ENCODE data around the gene CERT1.

Gene CERT1

GRCh38 chr5:75438722-75439121 lies 72.7 kb downstream of the CERT1 start:
- H3K4me3 ChIP-seq (replicated peaks in 1 of 2; ENCODE audit: low read depth in 2 of 2, low read length in 2 of 2), result no peak overlapping the region
- no peak for DNase-seq (ENCODE audit: low read depth in 2 of 2)
- no peak for TF ChIP-seq CTCF (IDR thresholded peaks at IDR 0.05; ENCODE audit: low read depth, low read length)

- no peak for DNase-seq (ENCODE audit: low read depth in 2 of 2)
- H3K4me3 ChIP-seq (replicated peaks in 1 of 2; ENCODE audit: low read depth in 2 of 2, low read length in 2 of 2), result no peak overlapping the region
- TF ChIP-seq CTCF (IDR thresholded peaks at IDR 0.05; ENCODE audit: low read depth, low read length), result no peak
These were observed 76.3 kb downstream of the CERT1 start for GRCh38 chr5:75435096-75435495.

- DNase-seq (ENCODE audit: low read depth in 2 of 2), result peak in 1 of 2 donors; percentile 23
- TF ChIP-seq CTCF (IDR thresholded peaks at IDR 0.05; ENCODE audit: low read depth, low read length), result no peak
- H3K4me3 ChIP-seq (replicated peaks in 1 of 2; ENCODE audit: low read depth in 2 of 2, low read length in 2 of 2), result no peak overlapping the region
These were observed 77.5 kb downstream of the CERT1 start for GRCh38 chr5:75433814-75434506.

GRCh38 chr5:75414241-75414640 lies 97.2 kb downstream of the CERT1 start:
- no peak for DNase-seq (ENCODE audit: low read depth in 2 of 2)
- no peak for TF ChIP-seq CTCF (IDR thresholded peaks at IDR 0.05; ENCODE audit: low read depth, low read length)
- H3K4me3 ChIP-seq (replicated peaks in 1 of 2; ENCODE audit: low read depth in 2 of 2, low read length in 2 of 2), result no peak overlapping the region

GRCh38 chr5:75412111-75412990 lies 99.1 kb downstream of the CERT1 start:
- peak; percentile 7 to 73 for DNase-seq (ENCODE audit: low read depth in 2 of 2)
- no peak overlapping the region for H3K4me3 ChIP-seq (replicated peaks in 1 of 2; ENCODE audit: low read depth in 2 of 2, low read length in 2 of 2)
- peak; percentile 28 for TF ChIP-seq CTCF (IDR thresholded peaks at IDR 0.05; ENCODE audit: low read depth, low read length)

GRCh38 chr5:75405296-75405695 lies 106.1 kb downstream of the CERT1 start:
- DNase-seq (ENCODE audit: low read depth in 2 of 2), result peak in 1 of 2 donors; percentile 20

More at GRCh38 chr5:75405296-75405695, 106.1 kb downstream of the CERT1 start:
- TF ChIP-seq CTCF (IDR thresholded peaks at IDR 0.05; ENCODE audit: low read depth, low read length), result no peak
- no peak overlapping the region for H3K4me3 ChIP-seq (replicated peaks in 1 of 2; ENCODE audit: low read depth in 2 of 2, low read length in 2 of 2)
